ENCODE measurements around the gene HCLS1. TPM values are rescaled to one million over a fixed set of nuclear protein-coding genes. Genes with fewer than 3 reads are reported as not detected.
"Not testable (repeated sequence)": the region's sequence is repeated elsewhere in the genome, so short reads cannot be mapped to it uniquely, and the experiment has no call there.

The HCLS1 gene
- total RNA-seq, 4 donors from 2014 or later: 61.5 to 164 (median 132) TPM

DNA sequence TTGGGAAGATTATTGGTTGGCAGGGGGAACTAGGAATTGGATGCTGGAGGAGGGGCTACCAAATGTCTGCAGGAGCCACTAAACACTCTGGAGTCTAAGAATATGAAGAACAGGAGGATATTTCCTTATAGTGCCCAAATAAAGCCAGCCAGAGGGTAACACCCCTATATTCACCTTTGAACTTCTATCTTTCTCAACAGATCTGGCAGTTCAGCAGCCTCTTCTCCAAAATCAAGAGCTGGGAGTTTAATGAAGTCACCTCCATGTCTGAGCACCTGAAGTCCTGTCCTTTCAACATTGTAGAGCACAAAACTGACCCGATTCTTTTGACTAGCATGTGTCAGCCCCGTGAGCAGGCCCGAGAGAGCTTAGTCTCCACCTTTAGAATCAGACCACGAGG is 34.2 kb downstream of the HCLS1 start:
- ATAC-seq (ENCODE audit: low FRiP score): no peak
- TF ChIP-seq, protein P1, sequence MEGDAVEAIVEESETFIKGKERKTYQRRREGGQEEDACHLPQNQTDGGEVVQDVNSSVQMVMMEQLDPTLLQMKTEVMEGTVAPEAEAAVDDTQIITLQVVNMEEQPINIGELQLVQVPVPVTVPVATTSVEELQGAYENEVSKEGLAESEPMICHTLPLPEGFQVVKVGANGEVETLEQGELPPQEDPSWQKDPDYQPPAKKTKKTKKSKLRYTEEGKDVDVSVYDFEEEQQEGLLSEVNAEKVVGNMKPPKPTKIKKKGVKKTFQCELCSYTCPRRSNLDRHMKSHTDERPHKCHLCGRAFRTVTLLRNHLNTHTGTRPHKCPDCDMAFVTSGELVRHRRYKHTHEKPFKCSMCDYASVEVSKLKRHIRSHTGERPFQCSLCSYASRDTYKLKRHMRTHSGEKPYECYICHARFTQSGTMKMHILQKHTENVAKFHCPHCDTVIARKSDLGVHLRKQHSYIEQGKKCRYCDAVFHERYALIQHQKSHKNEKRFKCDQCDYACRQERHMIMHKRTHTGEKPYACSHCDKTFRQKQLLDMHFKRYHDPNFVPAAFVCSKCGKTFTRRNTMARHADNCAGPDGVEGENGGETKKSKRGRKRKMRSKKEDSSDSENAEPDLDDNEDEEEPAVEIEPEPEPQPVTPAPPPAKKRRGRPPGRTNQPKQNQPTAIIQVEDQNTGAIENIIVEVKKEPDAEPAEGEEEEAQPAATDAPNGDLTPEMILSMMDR (IDR thresholded peaks at IDR 0.05): no peak
- no peak for DNase-seq (ENCODE audit: low spot score)

DNA sequence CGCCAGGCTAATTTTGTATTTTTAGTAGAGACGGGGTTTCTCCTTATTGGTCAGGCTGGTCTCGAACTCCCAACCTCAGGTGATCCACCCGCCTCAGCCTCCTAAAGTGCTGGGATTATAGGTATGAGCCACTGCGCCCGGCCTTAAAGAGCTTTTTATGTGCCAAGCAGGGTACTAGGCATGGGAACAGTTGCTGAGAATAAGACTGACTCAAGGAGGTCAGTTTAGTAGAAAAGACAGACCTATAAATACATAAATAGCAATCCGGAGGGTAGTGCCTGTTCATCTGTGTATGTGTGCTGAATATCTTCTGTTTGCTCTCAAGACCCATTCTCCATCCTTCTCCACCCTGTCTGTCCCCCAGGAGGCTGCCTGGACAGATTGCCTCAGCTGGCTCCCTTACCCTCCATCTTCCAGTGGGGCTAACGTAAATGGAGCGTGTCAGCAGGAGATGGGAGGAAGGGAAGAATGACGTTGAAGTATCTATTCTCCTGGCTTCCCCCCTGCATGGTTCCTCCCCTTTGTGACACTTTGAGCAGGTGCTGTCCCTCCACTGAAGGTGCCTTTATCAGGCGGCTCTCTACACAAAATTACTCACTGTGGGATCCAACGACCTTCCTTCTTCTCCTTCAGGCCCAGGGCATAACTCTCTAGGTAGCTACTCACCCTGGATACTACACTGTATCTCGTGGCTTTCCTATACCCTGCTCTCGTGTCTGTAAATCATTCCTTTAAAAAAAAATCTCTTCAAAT is 36.4 kb downstream of the HCLS1 start:
- TF ChIP-seq, protein P1 (IDR thresholded peaks at IDR 0.05): no peak
- no peak for DNase-seq (ENCODE audit: low spot score)
- ATAC-seq (ENCODE audit: low FRiP score): no peak

DNA sequence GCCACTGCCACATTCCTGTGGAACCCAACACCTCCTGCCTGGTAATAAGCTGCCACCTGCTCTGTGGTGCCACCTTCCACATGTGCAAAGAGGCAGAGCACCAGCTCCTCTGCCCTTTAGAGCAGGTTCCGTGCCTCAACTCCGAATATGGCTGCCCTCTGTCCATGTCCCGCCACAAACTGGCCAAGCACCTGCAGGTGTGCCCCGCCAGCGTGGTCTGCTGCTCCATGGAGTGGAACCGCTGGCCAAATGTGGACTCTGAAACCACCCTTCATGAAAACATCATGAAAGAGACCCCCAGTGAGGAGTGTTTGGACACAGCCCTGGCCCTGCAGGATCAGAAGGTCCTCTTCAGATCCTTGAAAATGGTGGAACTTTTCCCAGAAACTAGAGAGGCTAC is 39.2 kb downstream of the HCLS1 start:
- no peak for DNase-seq (ENCODE audit: low spot score)
- no peak for ATAC-seq (ENCODE audit: low FRiP score)
- TF ChIP-seq, protein P1 (IDR thresholded peaks at IDR 0.05): no peak

DNA sequence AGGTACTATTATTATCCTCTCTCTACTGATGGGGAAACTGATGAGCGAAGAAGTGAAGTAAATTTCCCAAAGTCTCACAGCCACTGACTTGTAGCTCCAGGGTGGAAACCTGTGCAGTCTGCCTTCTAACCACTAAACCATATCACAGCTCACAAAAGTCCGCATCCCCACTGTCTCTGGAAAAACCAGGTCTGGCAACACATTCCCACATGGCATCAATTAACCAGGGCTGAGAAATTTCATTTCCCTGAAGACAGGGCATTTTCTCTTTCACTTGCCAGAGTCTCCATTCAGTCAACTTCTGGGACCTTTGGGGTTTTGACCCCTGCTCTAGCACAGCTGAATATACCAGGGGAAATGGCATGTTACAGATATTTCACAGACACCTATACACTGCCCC is 41.0 kb downstream of the HCLS1 start:
- DNase-seq (ENCODE audit: low spot score) (no peak), ATAC-seq (ENCODE audit: low FRiP score) (no peak)
- TF ChIP-seq, protein P1 (IDR thresholded peaks at IDR 0.05): no peak

DNA sequence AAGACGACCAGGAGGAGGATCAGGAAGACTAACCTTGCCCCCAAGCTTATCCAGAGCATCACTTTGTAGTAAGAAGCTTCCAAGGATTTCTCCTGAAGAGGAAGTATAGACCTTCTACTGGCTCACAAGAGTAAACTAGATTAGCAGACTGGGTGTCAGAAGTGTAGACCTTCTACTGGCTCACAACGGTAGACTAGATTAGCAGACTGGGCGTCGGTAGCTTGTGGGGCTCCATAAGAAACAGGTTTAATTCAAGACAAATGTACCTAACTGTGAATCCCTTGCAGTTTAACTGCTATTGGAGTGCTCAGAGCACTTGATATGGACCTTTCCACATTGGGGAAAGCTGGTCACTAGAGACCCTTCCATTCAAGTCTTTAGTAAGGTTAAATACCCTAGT is 54.6 kb downstream of the HCLS1 start:
- ATAC-seq (ENCODE audit: low FRiP score): no peak
- DNase-seq (ENCODE audit: low spot score): no peak
- TF ChIP-seq, protein P1 (IDR thresholded peaks at IDR 0.05): no peak

DNA sequence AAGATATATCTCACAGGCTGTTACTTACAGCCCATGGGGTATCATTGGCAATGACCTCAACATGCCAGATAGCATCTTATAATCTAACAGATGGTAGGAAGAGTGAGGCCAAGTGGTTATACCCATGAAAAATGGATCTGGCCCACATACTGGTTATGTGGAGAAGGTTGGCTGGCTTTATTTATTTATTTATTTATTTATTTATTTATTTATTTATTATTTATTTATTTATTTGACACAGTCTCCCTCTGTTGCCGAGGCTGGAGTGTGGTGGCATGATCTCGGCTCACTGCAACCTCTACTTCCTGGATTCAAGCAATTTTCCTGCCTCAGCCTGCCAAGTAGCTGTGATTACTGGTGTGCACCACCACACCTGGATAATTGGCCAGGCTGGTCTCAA is 55.9 kb downstream of the HCLS1 start:
- TF ChIP-seq, protein P1 (IDR thresholded peaks at IDR 0.05): no peak
- no peak for ATAC-seq (ENCODE audit: low FRiP score)
- no peak for DNase-seq (ENCODE audit: low spot score)

DNA sequence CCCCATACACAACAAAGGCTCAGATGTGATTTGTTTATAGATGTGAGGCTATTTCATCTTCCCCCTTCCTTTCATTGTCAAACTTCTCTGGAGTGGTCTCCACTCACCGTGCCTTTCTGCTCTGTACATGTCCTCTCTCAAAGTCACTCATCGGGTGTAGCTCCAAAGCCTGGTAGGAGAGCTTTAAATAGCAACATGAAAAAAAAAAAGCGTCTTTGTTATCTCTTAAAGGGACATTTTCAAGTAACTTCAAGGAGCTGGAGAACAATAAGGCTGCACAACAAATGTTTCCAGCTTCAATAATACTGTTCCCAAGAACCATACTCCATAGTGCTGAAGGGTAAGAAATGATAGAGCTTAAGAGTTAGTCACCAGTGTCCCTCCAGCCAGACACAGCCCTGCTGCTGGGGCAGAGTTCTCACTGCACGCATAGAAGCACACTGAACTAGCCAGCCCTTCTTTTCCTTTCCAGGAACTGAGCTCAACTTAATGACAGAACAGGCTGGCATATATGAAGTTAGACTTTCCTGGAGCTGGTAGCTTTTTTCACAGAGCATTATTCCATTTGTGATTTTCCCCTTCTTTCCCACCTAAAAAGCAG is 59.4 kb downstream of the HCLS1 start:
- no peak for ATAC-seq (ENCODE audit: low FRiP score)
- DNase-seq (ENCODE audit: low spot score): no peak
- TF ChIP-seq, protein P1 (IDR thresholded peaks at IDR 0.05): no peak

DNA sequence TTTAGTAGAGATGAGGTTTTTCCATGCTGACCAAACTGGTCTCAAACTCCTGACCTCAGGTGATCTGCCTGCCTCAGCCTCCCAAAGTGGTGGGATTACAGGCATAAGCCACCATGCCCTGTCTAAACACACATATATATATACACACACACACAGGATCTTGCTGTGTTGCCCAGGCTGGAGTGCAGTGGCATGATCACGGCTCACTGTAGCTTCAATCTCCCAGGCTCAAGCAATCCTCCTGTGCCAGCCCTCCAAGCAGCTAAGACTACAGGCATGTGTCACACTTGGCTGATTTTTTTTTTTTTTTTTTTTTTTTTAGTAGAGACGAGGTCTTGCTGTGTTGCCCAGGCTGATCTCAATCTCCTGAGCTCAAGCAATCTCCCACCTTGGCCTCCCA is 60.8 kb downstream of the HCLS1 start:
- not testable (repeated sequence) for ATAC-seq (ENCODE audit: low FRiP score); DNase-seq (ENCODE audit: low spot score)
